Frontal cortex (tissue), 4 donors: Measurements from ENCODE around the gene MRPS23. TPM values are rescaled to one million over a fixed set of nuclear protein-coding genes. Genes with fewer than 3 reads are reported as not detected.
A peak's percentile ranks its signal among the peaks of the same experiment; 100 is the strongest.

ENCODE experiments used
- DNase-seq, 2 donors: peaks; one replicate each; pipeline ENCODE4 v3.0.0; 2012; ENCODE audit warnings: low spot score in 2 of 2
- FAIRE-seq: peaks from 2 replicates; lab custom pipeline; 2012; peaks lifted over from hg19 to GRCh38; lab: Jason Lieb, UNC
- total RNA-seq: library from RNA; depleted of rRNA; stranded (reverse); fragments of >200 nt; gene quantifications from one replicate; pipeline ENCODE4 v1.2.3, GENCODE V29; 2014
- donor health status: control.
- donor health status: control.
- donor health status: control.

The MRPS23 gene
- 30.2 TPM for total RNA-seq

GRCh38 chr17:57849874-57850754 is at the start of gene MRPS23:
MRPS23 (minus strand) TSS chr17:57850044; CDS start chr17:57850010, 34 bp downstream.
- FAIRE-seq = no peak
- peak; percentile 88 to 93 for DNase-seq

GRCh38 chr17:57899391-57899790 is 49.5 kb upstream of the MRPS23 start:
- FAIRE-seq = no peak
- no peak for DNase-seq

GRCh38 chr17:57898487-57899311 is 48.9 kb upstream of the MRPS23 start:
- DNase-seq = peak in 1 of 2 donors; percentile 42
- no peak for FAIRE-seq

GRCh38 chr17:57895382-57896060 is 45.7 kb upstream of the MRPS23 start:
- DNase-seq (no peak), FAIRE-seq (no peak)

- FAIRE-seq = no peak
- no peak for DNase-seq
Observed at GRCh38 chr17:57894848-57895247, 45.0 kb upstream of the MRPS23 start.

- no peak for FAIRE-seq
- peak; percentile 65 to 66 for DNase-seq
Observed at GRCh38 chr17:57892820-57893595, 43.2 kb upstream of the MRPS23 start.

GRCh38 chr17:57892146-57892819 is 42.4 kb upstream of the MRPS23 start:
- DNase-seq = peak; percentile 72 to 85
- FAIRE-seq = no peak

- FAIRE-seq (no peak), DNase-seq (no peak)
Observed at GRCh38 chr17:57890857-57891232, 41.0 kb upstream of the MRPS23 start.

GRCh38 chr17:57889892-57890856 is 40.3 kb upstream of the MRPS23 start:
- no peak for DNase-seq
- no peak for FAIRE-seq

GRCh38 chr17:57889252-57889651 is 39.4 kb upstream of the MRPS23 start:
- FAIRE-seq (no peak), DNase-seq (no peak)

GRCh38 chr17:57888311-57889216 is 38.7 kb upstream of the MRPS23 start:
- DNase-seq (no peak), FAIRE-seq (no peak)

GRCh38 chr17:57887161-57887560 is 37.3 kb upstream of the MRPS23 start:
- FAIRE-seq = no peak
- DNase-seq = no peak

- FAIRE-seq = no peak
- DNase-seq = no peak
Observed at GRCh38 chr17:57886020-57886419, 36.2 kb upstream of the MRPS23 start.

GRCh38 chr17:57885148-57885915 is 35.5 kb upstream of the MRPS23 start:
- FAIRE-seq = no peak
- DNase-seq = no peak

- no peak for FAIRE-seq
- no peak for DNase-seq
Observed at GRCh38 chr17:57881783-57882351, 32.0 kb upstream of the MRPS23 start.

GRCh38 chr17:57881143-57881542 is 31.3 kb upstream of the MRPS23 start:
- no peak for FAIRE-seq

More at GRCh38 chr17:57881143-57881542, 31.3 kb upstream of the MRPS23 start:
- no peak for DNase-seq
